Measurements from ENCODE around the gene CLN3.
"Not testable (repeated sequence)": the region's sequence is repeated elsewhere in the genome, so short reads cannot be mapped to it uniquely, and the experiment has no call there.

CLN3 gene

GRCh38 chr16:28491970-28492474, at the start of gene CLN3:
TSS of gene CLN3 (minus strand) at chr16:28492074. CDS start at chr16:28491759, 315 bp downstream.
- H3K36me3 Mint-ChIP-seq, result peaks cover 2% of the 10 kb centered on the region
- H3K4me1 Mint-ChIP-seq, result peaks cover 77% of the 10 kb centered on the region
- H3K4me3 Mint-ChIP-seq, result peak within 1 kb of the TSS; percentile 96
- no peaks in the 10 kb centered on the region for H3K27me3 Mint-ChIP-seq
- peak within 1 kb of the TSS; percentile 100 for H3K27ac Mint-ChIP-seq
- H3K9me3 Mint-ChIP-seq, result no peaks in the 10 kb centered on the region

- no peaks in the 10 kb centered on the region for H3K36me3 Mint-ChIP-seq
- no peak overlapping the region for H3K27ac Mint-ChIP-seq
- no peaks in the 10 kb centered on the region for H3K27me3 Mint-ChIP-seq
- no peak overlapping the region for H3K4me3 Mint-ChIP-seq
- H3K9me3 Mint-ChIP-seq, result no peaks in the 10 kb centered on the region
- peaks cover 27% of the 10 kb centered on the region for H3K4me1 Mint-ChIP-seq
Observed at GRCh38 chr16:28540346-28540745, 48.5 kb upstream of the CLN3 start.

- H3K4me1 Mint-ChIP-seq, result peaks cover 41% of the 10 kb centered on the region
Observed at GRCh38 chr16:28538733-28539596, 47.1 kb upstream of the CLN3 start, which contains the start of gene NUPR1. TSS of gene NUPR1 (minus strand) at chr16:28538974. CDS start at chr16:28538907, 67 bp downstream.

GRCh38 chr16:28537964-28538732, 46.3 kb upstream of the CLN3 start:
- H3K9me3 Mint-ChIP-seq, result no peaks in the 10 kb centered on the region
- H3K4me1 Mint-ChIP-seq, result peaks cover 45% of the 10 kb centered on the region
- peak overlapping the region; percentile 70 for H3K27ac Mint-ChIP-seq
- no peaks in the 10 kb centered on the region for H3K27me3 Mint-ChIP-seq
- no peak overlapping the region for H3K4me3 Mint-ChIP-seq
- H3K36me3 Mint-ChIP-seq, result no peaks in the 10 kb centered on the region

More at GRCh38 chr16:28538733-28539596, 47.1 kb upstream of the CLN3 start, which contains the start of gene NUPR1:
- no peaks in the 10 kb centered on the region for H3K27me3 Mint-ChIP-seq
- peak within 1 kb of the TSS; percentile 70 for H3K27ac Mint-ChIP-seq
- no peak within 1 kb of the TSS for H3K4me3 Mint-ChIP-seq
- H3K9me3 Mint-ChIP-seq, result no peaks in the 10 kb centered on the region
- H3K36me3 Mint-ChIP-seq, result no peaks in the 10 kb centered on the region

GRCh38 chr16:28537076-28537475, 45.2 kb upstream of the CLN3 start:
- Mint-ChIP-seq H3K4me3 (no peak overlapping the region), H3K9me3 (no peaks in the 10 kb centered on the region), H3K27ac (no peak overlapping the region), H3K36me3 (no peaks in the 10 kb centered on the region), H3K27me3 (no peaks in the 10 kb centered on the region), H3K4me1 (peaks cover 43% of the 10 kb centered on the region)

- Mint-ChIP-seq H3K36me3 (no peaks in the 10 kb centered on the region), H3K9me3 (no peaks in the 10 kb centered on the region), H3K4me3 (peak overlapping the region; percentile 45), H3K27ac (peak overlapping the region; percentile 81), H3K4me1 (peaks cover 47% of the 10 kb centered on the region), H3K27me3 (no peaks in the 10 kb centered on the region)
Observed at GRCh38 chr16:28534542-28535373, 42.9 kb upstream of the CLN3 start.

GRCh38 chr16:28532940-28533647, 41.2 kb upstream of the CLN3 start:
- H3K27me3 Mint-ChIP-seq, result no peaks in the 10 kb centered on the region
- H3K27ac Mint-ChIP-seq, result peak overlapping the region; percentile 79
- no peak overlapping the region for H3K4me3 Mint-ChIP-seq
- no peaks in the 10 kb centered on the region for H3K36me3 Mint-ChIP-seq
- H3K9me3 Mint-ChIP-seq, result no peaks in the 10 kb centered on the region
- H3K4me1 Mint-ChIP-seq, result peaks cover 47% of the 10 kb centered on the region

GRCh38 chr16:28531777-28532744, 40.2 kb upstream of the CLN3 start:
- H3K4me1 Mint-ChIP-seq, result peaks cover 36% of the 10 kb centered on the region
- H3K36me3 Mint-ChIP-seq, result no peaks in the 10 kb centered on the region
- H3K4me3 Mint-ChIP-seq, result no peak overlapping the region
- no peaks in the 10 kb centered on the region for H3K27me3 Mint-ChIP-seq
- H3K9me3 Mint-ChIP-seq, result no peaks in the 10 kb centered on the region
- no peak overlapping the region for H3K27ac Mint-ChIP-seq

GRCh38 chr16:28529124-28529523, 37.2 kb upstream of the CLN3 start:
- H3K9me3 Mint-ChIP-seq, result no peaks in the 10 kb centered on the region
- peaks cover 24% of the 10 kb centered on the region for H3K4me1 Mint-ChIP-seq
- no peak overlapping the region for H3K27ac Mint-ChIP-seq
- no peaks in the 10 kb centered on the region for H3K27me3 Mint-ChIP-seq
- H3K4me3 Mint-ChIP-seq, result no peak overlapping the region
- H3K36me3 Mint-ChIP-seq, result no peaks in the 10 kb centered on the region

- H3K27me3 Mint-ChIP-seq, result no peaks in the 10 kb centered on the region
- no peaks in the 10 kb centered on the region for H3K36me3 Mint-ChIP-seq
- no peak overlapping the region for H3K27ac Mint-ChIP-seq
- peaks cover 19% of the 10 kb centered on the region for H3K4me1 Mint-ChIP-seq
- no peak overlapping the region for H3K4me3 Mint-ChIP-seq
- no peaks in the 10 kb centered on the region for H3K9me3 Mint-ChIP-seq
Observed at GRCh38 chr16:28528463-28528867, 36.6 kb upstream of the CLN3 start.

GRCh38 chr16:28527985-28528384, 36.1 kb upstream of the CLN3 start:
- no peaks in the 10 kb centered on the region for H3K36me3 Mint-ChIP-seq
- no peak overlapping the region for H3K27ac Mint-ChIP-seq
- peaks cover 14% of the 10 kb centered on the region for H3K4me1 Mint-ChIP-seq
- no peak overlapping the region for H3K4me3 Mint-ChIP-seq
- no peaks in the 10 kb centered on the region for H3K27me3 Mint-ChIP-seq
- no peaks in the 10 kb centered on the region for H3K9me3 Mint-ChIP-seq

- H3K9me3 Mint-ChIP-seq, H3K36me3 Mint-ChIP-seq, H3K27ac Mint-ChIP-seq, H3K27me3 Mint-ChIP-seq, H3K4me3 Mint-ChIP-seq: not testable (repeated sequence)
- H3K4me1 Mint-ChIP-seq, result peaks cover 12% of the 10 kb centered on the region
Observed at GRCh38 chr16:28527100-28527785, 35.4 kb upstream of the CLN3 start.

Measured in activated naive CD4-positive, alpha-beta T cell treated with anti-CD3 and anti-CD28 coated beads, Interleukin-2, amount 50 U/mL, for 24 hours (primary cell).